Cerebellar nuclear complex (tissue), 1 donor: ENCODE results near the gene MYO16.
"Not testable (repeated sequence)": the region's sequence is repeated elsewhere in the genome, so short reads cannot be mapped to it uniquely, and the experiment has no call there.

Experiments
- DNase-seq, 2 experiments: peaks; one replicate each; lab custom pipeline; 2025; lab: John Stamatoyannopoulos, UW

The MYO16 gene

GRCh38 chr13:108981407-108981806, 352.0 kb downstream of the MYO16 start:
- DNase-seq: no peak

- no peak for DNase-seq
Observed at GRCh38 chr13:108983273-108983672, 353.9 kb downstream of the MYO16 start.

GRCh38 chr13:108984251-108984920, 355.0 kb downstream of the MYO16 start:
- DNase-seq: no peak

- DNase-seq: no peak
Observed at GRCh38 chr13:108985166-108985565, 355.8 kb downstream of the MYO16 start.

- DNase-seq: no peak
Observed at GRCh38 chr13:108987517-108987916, 358.1 kb downstream of the MYO16 start.

- DNase-seq: no peak
Observed at GRCh38 chr13:108987944-108988343, 358.5 kb downstream of the MYO16 start.

GRCh38 chr13:108991416-108991815, 362.0 kb downstream of the MYO16 start:
- not testable (repeated sequence) for DNase-seq

GRCh38 chr13:108993346-108993745, 363.9 kb downstream of the MYO16 start:
- DNase-seq: no peak

- no peak for DNase-seq
Observed at GRCh38 chr13:108996430-108996829, 367.0 kb downstream of the MYO16 start.

GRCh38 chr13:109000207-109000606, 370.8 kb downstream of the MYO16 start:
- no peak for DNase-seq

- DNase-seq: no peak
Observed at GRCh38 chr13:109002934-109003333, 373.5 kb downstream of the MYO16 start.

- DNase-seq: no peak
Observed at GRCh38 chr13:109007946-109008345, 378.5 kb downstream of the MYO16 start.

- DNase-seq: no peak
Observed at GRCh38 chr13:109009756-109010155, 380.3 kb downstream of the MYO16 start.

GRCh38 chr13:109010912-109011311, 381.5 kb downstream of the MYO16 start:
- no peak for DNase-seq

- no peak for DNase-seq
Observed at GRCh38 chr13:109012115-109012514, 382.7 kb downstream of the MYO16 start.

GRCh38 chr13:109021558-109021957, 392.1 kb downstream of the MYO16 start:
- no peak for DNase-seq

GRCh38 chr13:109024611-109025010, 395.2 kb downstream of the MYO16 start:
- no peak for DNase-seq

- no peak for DNase-seq
Observed at GRCh38 chr13:109026266-109026665, 396.9 kb downstream of the MYO16 start.

GRCh38 chr13:109028624-109029023, 399.2 kb downstream of the MYO16 start:
- DNase-seq: no peak

GRCh38 chr13:109033090-109033489, 403.7 kb downstream of the MYO16 start:
- no peak for DNase-seq

- DNase-seq: no peak
Observed at GRCh38 chr13:109036078-109036780, 406.8 kb downstream of the MYO16 start.

GRCh38 chr13:109043636-109044035, 414.2 kb downstream of the MYO16 start:
- DNase-seq: no peak

GRCh38 chr13:109055850-109056249, 426.4 kb downstream of the MYO16 start:
- DNase-seq: no peak

- DNase-seq: no peak
Observed at GRCh38 chr13:109058087-109058486, 428.7 kb downstream of the MYO16 start.
